BLaER1 (cell line): ENCODE measurements around the gene REXO1.

Experiments
- H3K27ac ChIP-seq: shearing (Covaris generic); formaldehyde crosslinking; 2 replicates; pipeline ENCODE4 v1.8.1; 2022
- H3K27me3 ChIP-seq: shearing (Covaris generic); formaldehyde crosslinking; 2 replicates; pipeline ENCODE4 v1.8.1; 2022
- H3K36me3 ChIP-seq: shearing (Covaris generic); formaldehyde crosslinking; 2 replicates; pipeline ENCODE4 v1.8.1; 2022
- H3K4me1 ChIP-seq: shearing (Covaris generic); formaldehyde crosslinking; 2 replicates; pipeline ENCODE4 v1.8.1; 2022
- H3K4me2 ChIP-seq: shearing (Covaris generic); formaldehyde crosslinking; 2 replicates; pipeline ENCODE4 v1.8.1; 2022
- H3K4me3 ChIP-seq: shearing (Covaris generic); formaldehyde crosslinking; 2 replicates; pipeline ENCODE4 v1.8.1; 2022
- H3K9ac ChIP-seq: shearing (Covaris generic); formaldehyde crosslinking; 2 replicates; pipeline ENCODE4 v1.8.1; 2022
- H3K9me3 ChIP-seq: shearing (Covaris generic); formaldehyde crosslinking; 2 replicates; pipeline ENCODE4 v1.8.1; 2022
- H4K20me1 ChIP-seq: shearing (Covaris generic); formaldehyde crosslinking; 2 replicates; pipeline ENCODE4 v1.8.1; 2022
- Cebpa-rat ChIP-seq: shearing (Covaris generic); IDR thresholded peaks from 2 replicates; pipeline ENCODE4 v1.8.1; 2022

Gene REXO1

DNA sequence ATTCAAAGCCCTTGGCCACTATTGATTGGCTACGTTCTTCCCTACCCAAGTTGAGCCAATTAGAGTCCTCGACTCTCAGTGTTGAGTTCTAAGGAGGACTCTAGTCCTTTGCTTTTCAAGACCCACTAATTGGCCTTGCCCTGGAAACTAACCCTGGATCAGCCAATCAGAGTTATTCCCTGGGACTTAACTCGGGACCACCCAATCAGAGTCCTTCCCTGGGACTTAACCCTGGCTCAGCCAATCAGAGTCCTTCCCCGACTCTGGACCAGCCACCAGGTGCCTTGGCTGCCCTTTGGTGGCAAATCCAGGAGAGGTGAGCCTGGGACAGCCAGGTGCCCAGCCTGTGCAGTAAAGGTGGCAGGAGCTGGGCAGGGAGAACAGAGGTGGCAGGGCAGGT lies 64.9 kb downstream of the REXO1 start:
- Histone ChIP-seq H3K27ac (no peak overlapping the region), H3K4me1 (peaks cover 49% of the 10 kb centered on the region), H3K36me3 (no peaks in the 10 kb centered on the region), H3K4me2 (no peak overlapping the region), H3K9me3 (peaks cover 8% of the 10 kb centered on the region), H3K27me3 (peaks cover 56% of the 10 kb centered on the region), H3K4me3 (no peak overlapping the region), H4K20me1 (peaks cover 9% of the 10 kb centered on the region; the same call in 1 of the 2 replicates), H3K9ac (no peak overlapping the region)
- no peak for TF ChIP-seq Cebpa-rat

- Histone ChIP-seq H3K4me2 (peak overlapping the region; percentile 44), H3K27me3 (peaks cover 58% of the 10 kb centered on the region)
These were observed 65.8 kb downstream of the REXO1 start for GRCh38 chr19:1782521-1782920.

DNA sequence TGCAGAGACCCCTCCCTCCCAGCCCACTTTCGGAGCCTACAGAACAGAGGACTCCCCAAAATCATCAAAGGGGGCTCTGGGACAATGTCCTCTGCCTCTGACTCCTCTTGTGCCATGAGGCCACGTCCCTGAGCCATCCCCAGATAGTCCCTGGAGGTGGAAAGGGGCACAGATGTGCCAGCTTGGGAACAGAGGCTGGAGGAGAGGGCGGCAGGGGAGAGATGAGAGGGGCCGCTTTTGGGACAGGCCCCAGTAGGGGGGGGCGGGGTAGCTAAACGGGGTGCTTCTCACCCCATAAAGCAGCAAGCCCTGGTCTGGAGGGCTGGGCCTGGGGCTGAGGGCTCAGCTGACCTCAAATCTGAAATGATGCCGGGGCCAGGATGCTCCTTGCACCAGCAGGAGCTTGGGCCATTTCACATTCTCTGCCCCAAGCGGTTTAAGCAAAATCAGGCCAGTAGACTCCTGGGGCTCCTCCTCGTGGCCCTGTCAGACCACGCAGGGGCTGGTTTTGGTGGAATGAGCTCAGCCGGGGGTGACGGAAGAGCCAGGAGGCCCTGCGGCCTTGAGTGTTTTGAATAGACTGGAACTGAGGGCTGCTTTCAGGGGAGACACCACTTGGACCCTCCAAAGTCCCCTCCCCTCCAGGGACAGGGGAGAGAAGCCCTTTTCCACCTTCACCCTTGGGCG lies 67.9 kb downstream of the REXO1 start:
- Histone ChIP-seq H3K36me3 (no peaks in the 10 kb centered on the region), H3K27me3 (peaks cover 75% of the 10 kb centered on the region), H3K9ac (no peak overlapping the region), H4K20me1 (peaks cover 22% of the 10 kb centered on the region), H3K27ac (no peak overlapping the region), H3K4me1 (peaks cover 63% of the 10 kb centered on the region), H3K4me3 (no peak overlapping the region), H3K4me2 (peak overlapping the region; percentile 85), H3K9me3 (peaks cover 9% of the 10 kb centered on the region)
- no peak for TF ChIP-seq Cebpa-rat

More at GRCh38 chr19:1782521-1782920, 65.8 kb downstream of the REXO1 start:
- Histone ChIP-seq H3K27ac (no peak overlapping the region), H3K9me3 (peaks cover 8% of the 10 kb centered on the region), H3K4me1 (peaks cover 49% of the 10 kb centered on the region), H3K9ac (no peak overlapping the region), H3K36me3 (no peaks in the 10 kb centered on the region), H4K20me1 (peaks cover 13% of the 10 kb centered on the region; the same call in 1 of the 2 replicates), H3K4me3 (no peak overlapping the region)
- no peak for TF ChIP-seq Cebpa-rat

DNA sequence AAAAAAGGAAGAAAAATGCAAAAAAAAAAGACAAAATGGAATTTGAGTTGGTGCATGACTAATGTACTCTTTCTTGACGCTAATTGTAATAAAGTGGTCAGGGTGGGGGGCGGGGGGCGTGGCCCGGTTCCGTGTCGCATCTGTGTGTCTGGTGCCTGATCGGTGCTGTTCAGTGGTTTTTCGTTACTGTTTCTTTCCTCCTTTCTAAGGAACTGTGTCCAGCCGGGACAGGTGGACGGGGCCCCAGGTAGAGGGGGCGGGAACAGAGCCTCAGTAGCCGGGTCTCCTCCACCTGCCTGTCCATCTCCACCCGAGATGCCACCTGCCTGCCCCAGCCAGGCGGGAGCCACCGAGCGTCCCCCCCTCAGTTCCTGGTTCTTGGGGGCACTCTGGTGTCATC lies 68.7 kb downstream of the REXO1 start:
- H4K20me1 ChIP-seq, result peaks cover 22% of the 10 kb centered on the region
- no peak overlapping the region for H3K27ac ChIP-seq

DNA sequence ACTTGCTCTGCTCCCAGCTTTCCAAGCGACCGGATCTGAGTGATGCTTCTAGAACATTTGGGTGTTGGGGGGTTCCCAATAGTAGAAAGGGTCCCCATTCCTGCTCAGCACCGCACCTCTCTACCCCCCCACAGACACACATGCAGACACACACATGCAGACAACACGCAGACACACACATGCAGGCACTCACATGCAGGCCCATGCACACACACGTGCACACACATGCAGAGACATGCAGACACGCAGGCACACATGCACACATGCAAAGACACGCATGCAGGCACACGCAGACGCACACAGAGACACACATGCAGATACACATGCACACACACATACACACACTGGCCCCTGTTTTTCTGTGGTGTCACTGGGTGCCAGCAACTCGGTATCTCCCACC lies 71.1 kb downstream of the REXO1 start:
- H3K4me1 ChIP-seq, result peaks cover 62% of the 10 kb centered on the region
- TF ChIP-seq Cebpa-rat, result no peak
- H3K27me3 ChIP-seq, result peaks cover 97% of the 10 kb centered on the region
- no peaks in the 10 kb centered on the region for H3K36me3 ChIP-seq
- no peak overlapping the region for H3K4me3 ChIP-seq
- peaks cover 22% of the 10 kb centered on the region for H4K20me1 ChIP-seq
- H3K27ac ChIP-seq, result no peak overlapping the region
- peaks cover 19% of the 10 kb centered on the region for H3K9me3 ChIP-seq
- no peak overlapping the region for H3K9ac ChIP-seq
- no peak overlapping the region for H3K4me2 ChIP-seq

More for the DNA sequence above, 68.7 kb downstream of the REXO1 start:
- H3K4me3 ChIP-seq, result peak overlapping the region; percentile 47; the same call in 1 of the 2 replicates
- peaks cover 84% of the 10 kb centered on the region for H3K27me3 ChIP-seq
- peak overlapping the region; percentile 85 for H3K4me2 ChIP-seq
- H3K9ac ChIP-seq, result no peak overlapping the region
- no peak for TF ChIP-seq Cebpa-rat
- H3K4me1 ChIP-seq, result peaks cover 70% of the 10 kb centered on the region
- H3K9me3 ChIP-seq, result peaks cover 17% of the 10 kb centered on the region
- H3K36me3 ChIP-seq, result no peaks in the 10 kb centered on the region

- no peak overlapping the region for H3K27ac ChIP-seq
- no peaks in the 10 kb centered on the region for H3K36me3 ChIP-seq
- H3K9me3 ChIP-seq, result peaks cover 19% of the 10 kb centered on the region
- peaks cover 96% of the 10 kb centered on the region for H3K27me3 ChIP-seq
- TF ChIP-seq Cebpa-rat, result no peak
- H3K4me2 ChIP-seq, result peak overlapping the region; percentile 95
- H3K9ac ChIP-seq, result no peak overlapping the region
- peaks cover 22% of the 10 kb centered on the region for H4K20me1 ChIP-seq
- H3K4me1 ChIP-seq, result peaks cover 58% of the 10 kb centered on the region
- peak overlapping the region; percentile 62 for H3K4me3 ChIP-seq
These were observed 71.6 kb downstream of the REXO1 start for GRCh38 chr19:1776606-1777147.

DNA sequence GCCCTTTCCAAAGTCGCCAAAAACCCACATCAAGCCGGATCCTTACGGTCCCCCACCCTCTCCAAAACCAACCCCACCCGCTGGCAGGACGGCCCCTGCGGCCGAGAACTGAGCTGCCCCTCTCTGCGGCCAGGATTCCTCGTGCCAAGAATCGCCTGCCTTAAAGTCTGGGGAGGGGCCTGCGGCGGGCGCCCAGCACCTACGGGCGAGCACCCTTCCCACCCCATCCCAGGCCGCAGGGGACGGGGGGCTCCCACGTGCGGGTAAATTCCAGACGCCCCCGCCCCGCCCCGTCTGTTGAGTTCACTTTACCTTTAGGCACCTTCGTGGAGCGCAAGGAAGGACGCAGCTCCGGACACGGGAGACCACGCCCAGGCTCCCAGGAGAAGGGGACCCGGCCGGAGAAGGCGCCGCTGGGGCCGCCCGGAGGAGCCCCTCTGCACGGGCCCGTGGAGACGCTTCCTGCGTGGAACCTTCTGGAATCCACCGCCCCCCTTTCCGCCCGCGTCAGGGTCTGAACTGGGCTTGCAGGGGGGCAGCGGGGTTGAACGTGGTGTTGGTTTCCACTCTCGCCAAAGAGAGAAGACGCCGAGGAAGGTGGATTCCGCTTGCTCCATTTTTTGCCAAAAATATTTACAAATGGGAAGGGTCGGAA lies 72.2 kb downstream of the REXO1 start:
- H3K27ac ChIP-seq, result no peak overlapping the region
- H3K27me3 ChIP-seq, result peaks cover 99% of the 10 kb centered on the region
- peak overlapping the region; percentile 62 for H3K4me3 ChIP-seq
- H3K4me2 ChIP-seq, result peak overlapping the region; percentile 95
- H4K20me1 ChIP-seq, result peaks cover 22% of the 10 kb centered on the region
- H3K36me3 ChIP-seq, result no peaks in the 10 kb centered on the region
- no peak overlapping the region for H3K9ac ChIP-seq
- peaks cover 57% of the 10 kb centered on the region for H3K4me1 ChIP-seq
- no peak for TF ChIP-seq Cebpa-rat
- peaks cover 23% of the 10 kb centered on the region for H3K9me3 ChIP-seq

- Histone ChIP-seq H3K9me3 (peaks cover 32% of the 10 kb centered on the region), H3K4me3 (peak overlapping the region; percentile 62), H3K36me3 (no peaks in the 10 kb centered on the region), H3K9ac (no peak overlapping the region), H3K4me2 (peak overlapping the region; percentile 95), H3K27me3 (peaks cover 99% of the 10 kb centered on the region), H3K27ac (no peak overlapping the region), H4K20me1 (peaks cover 22% of the 10 kb centered on the region), H3K4me1 (peaks cover 48% of the 10 kb centered on the region)
- TF ChIP-seq Cebpa-rat, result no peak
These were observed 73.1 kb downstream of the REXO1 start for GRCh38 chr19:1774989-1775772.

- H3K9ac ChIP-seq, result no peak overlapping the region
- peaks cover 38% of the 10 kb centered on the region for H3K9me3 ChIP-seq
- peaks cover 11% of the 10 kb centered on the region for H4K20me1 ChIP-seq
- H3K27ac ChIP-seq, result no peak overlapping the region
- H3K36me3 ChIP-seq, result no peaks in the 10 kb centered on the region
- peaks cover 37% of the 10 kb centered on the region for H3K4me1 ChIP-seq
- TF ChIP-seq Cebpa-rat, result no peak
- no peak overlapping the region for H3K4me3 ChIP-seq
- H3K27me3 ChIP-seq, result peaks cover 97% of the 10 kb centered on the region
- H3K4me2 ChIP-seq, result peak overlapping the region; percentile 3; the same call in 1 of the 2 replicates
These were observed 75.1 kb downstream of the REXO1 start for GRCh38 chr19:1773184-1773583.
